HG02763 (cell line): Measurements from ENCODE around the gene BIRC3.
"Not testable (repeated sequence)": the region's sequence is repeated elsewhere in the genome, so short reads cannot be mapped to it uniquely, and the experiment has no call there.

Experiments used
- ATAC-seq: cut with Tn5 transposase; IDR thresholded peaks from one replicate; pipeline ENCODE4 v1.9.1; 2021; ENCODE audit warnings: mild to moderate bottlenecking, moderate library complexity; ENCODE audit not compliant: unreplicated experiment

BIRC3 gene

GRCh38 chr11:102367364-102367763, 50.1 kb downstream of the BIRC3 start:
- ATAC-seq: no peak

- peak; percentile 99 for ATAC-seq
Observed at GRCh38 chr11:102368472-102368871, 51.2 kb downstream of the BIRC3 start.

GRCh38 chr11:102374633-102375424, 57.5 kb downstream of the BIRC3 start:
- not testable (repeated sequence) for ATAC-seq

GRCh38 chr11:102375720-102376399, 58.6 kb downstream of the BIRC3 start:
- ATAC-seq: no peak

GRCh38 chr11:102377891-102378290, 60.6 kb downstream of the BIRC3 start:
- no peak for ATAC-seq

GRCh38 chr11:102378818-102379217, 61.5 kb downstream of the BIRC3 start:
- no peak for ATAC-seq

GRCh38 chr11:102382384-102382783, 65.1 kb downstream of the BIRC3 start:
- ATAC-seq: no peak

GRCh38 chr11:102383839-102384238, 66.6 kb downstream of the BIRC3 start:
- no peak for ATAC-seq

GRCh38 chr11:102384419-102385079, 67.3 kb downstream of the BIRC3 start:
- ATAC-seq: no peak

- no peak for ATAC-seq
Observed at GRCh38 chr11:102385085-102386007, 68.1 kb downstream of the BIRC3 start.

GRCh38 chr11:102386136-102386734, 69.0 kb downstream of the BIRC3 start:
- no peak for ATAC-seq

GRCh38 chr11:102387043-102387781, 69.9 kb downstream of the BIRC3 start:
- ATAC-seq: no peak
